A673 (cell line): ENCODE results near the gene NCBP1. TPM values are rescaled to one million over a fixed set of nuclear protein-coding genes. Genes with fewer than 3 reads are reported as not detected.
"Not testable (repeated sequence)": the region's sequence is repeated elsewhere in the genome, so short reads cannot be mapped to it uniquely, and the experiment has no call there.

Experiments
- Bru-seq: library from RNA; stranded (reverse); fragments of 400-500 nt; gene quantifications from one replicate; lab custom pipeline; 2021; lab: Mats Ljungman, UMichigan
- BruChase-seq, 2 experiments: library from RNA; stranded (reverse); fragments of 400-500 nt; gene quantifications; one replicate each; lab custom pipeline; 2021; lab: Mats Ljungman, UMichigan
- BruUV-seq: library from RNA; stranded (reverse); fragments of 400-500 nt; replicated peaks from 2 replicates; lab custom pipeline; 2021; lab: Mats Ljungman, UMichigan
- CTCF ChIA-PET: fragments of 300-600 bp; sonication (Branson Sonifier 250); formaldehyde crosslinking; loops from one replicate; lab custom pipeline; 2022; ENCODE audit warnings: antibody characterized with exemption; lab: Charles Lee
- POLR2A ChIA-PET: fragments of 300-600 bp; sonication (Branson Sonifier 250); formaldehyde crosslinking; loops from one replicate; lab custom pipeline; 2022; ENCODE audit warnings: antibody characterized with exemption; ENCODE audit not compliant: low non-redundant PET; lab: Charles Lee
- DNase-seq: peaks from one replicate; pipeline ENCODE4 v3.0.0-alpha.2; 2015; ENCODE audit warnings: low spot score
- H3K27ac ChIP-seq: fragments of 200-600 bp; sonication (generic); 2 replicates; pipeline ENCODE4 v1.5.1; 2016; ENCODE audit warnings: mixed run types, low read depth, mild to moderate bottlenecking, mixed read lengths, antibody characterized with exemption, low read length; ENCODE audit not compliant: poor library complexity, severe bottlenecking
- H3K27me3 ChIP-seq: fragments of 200-600 bp; sonication (generic); replicated peaks from 2 replicates; pipeline ENCODE4 v1.6.1; 2017; ENCODE audit warnings: mixed run types, low read depth, mild to moderate bottlenecking, mixed read lengths, antibody characterized with exemption, low read length; ENCODE audit not compliant: insufficient read depth, poor library complexity
- H3K36me3 ChIP-seq: fragments of 200-600 bp; sonication (generic); 2 replicates; pipeline ENCODE4 v1.6.1; 2016; ENCODE audit warnings: mixed run types, mild to moderate bottlenecking, mixed read lengths, antibody characterized with exemption, low read length; ENCODE audit not compliant: insufficient read depth, poor library complexity, severe bottlenecking
- H3K4me1 ChIP-seq: fragments of 200-600 bp; sonication (generic); 2 replicates; pipeline ENCODE4 v1.6.1; 2017; ENCODE audit warnings: mixed run types, mild to moderate bottlenecking, mixed read lengths, antibody characterized with exemption, low read length; ENCODE audit not compliant: insufficient read depth, poor library complexity, severe bottlenecking
- H3K4me3 ChIP-seq: fragments of 200-600 bp; sonication (generic); 2 replicates; pipeline ENCODE4 v1.5.1; 2016; ENCODE audit warnings: low read depth, mixed run types, mild to moderate bottlenecking, mixed read lengths, low read length; ENCODE audit not compliant: poor library complexity, severe bottlenecking
- H3K9me3 ChIP-seq: fragments of 200-600 bp; sonication (generic); 2 replicates; pipeline ENCODE4 v1.6.1; 2016; ENCODE audit warnings: mixed run types, low read depth, mild to moderate bottlenecking, mixed read lengths, antibody characterized with exemption, low read length; ENCODE audit not compliant: poor library complexity, severe bottlenecking
- EZH2 ChIP-seq: fragments of 200-600 bp; sonication (generic); IDR thresholded peaks from 2 replicates; pipeline ENCODE4 v1.6.1; 2017; ENCODE audit warnings: borderline replicate concordance, low read depth, mild to moderate bottlenecking, mixed read lengths, antibody characterized with exemption, low read length; ENCODE audit not compliant: poor library complexity, severe bottlenecking
- intact Hi-C: fragments of 100-400 bp; cut with micrococcal nuclease; formaldehyde crosslinking; loops from one replicate; pipeline ENCODE4 v1.10.0; 2022; ENCODE audit not compliant: unreplicated experiment
- long read RNA-seq: library from polyadenylated mRNA; stranded (forward); transcript quantifications from one replicate; pipeline ENCODE4 v2.0.0, GENCODE V29; 2022
- total RNA-seq: library from RNA; stranded (reverse); gene quantifications from 2 replicates; pipeline ENCODE4 v1.2.3, GENCODE V29; 2021
- TF ChIP-seq, protein P1 (sequence below): fragments of 300-800, 200-600 bp; sonication (generic); conservative IDR thresholded peaks from 2 replicates; pipeline ENCODE4 v1.5.1; 2017; ENCODE audit warnings: low read depth, mild to moderate bottlenecking, antibody characterized with exemption, low read length, moderate library complexity, mixed read lengths

NCBP1 gene, protein sequence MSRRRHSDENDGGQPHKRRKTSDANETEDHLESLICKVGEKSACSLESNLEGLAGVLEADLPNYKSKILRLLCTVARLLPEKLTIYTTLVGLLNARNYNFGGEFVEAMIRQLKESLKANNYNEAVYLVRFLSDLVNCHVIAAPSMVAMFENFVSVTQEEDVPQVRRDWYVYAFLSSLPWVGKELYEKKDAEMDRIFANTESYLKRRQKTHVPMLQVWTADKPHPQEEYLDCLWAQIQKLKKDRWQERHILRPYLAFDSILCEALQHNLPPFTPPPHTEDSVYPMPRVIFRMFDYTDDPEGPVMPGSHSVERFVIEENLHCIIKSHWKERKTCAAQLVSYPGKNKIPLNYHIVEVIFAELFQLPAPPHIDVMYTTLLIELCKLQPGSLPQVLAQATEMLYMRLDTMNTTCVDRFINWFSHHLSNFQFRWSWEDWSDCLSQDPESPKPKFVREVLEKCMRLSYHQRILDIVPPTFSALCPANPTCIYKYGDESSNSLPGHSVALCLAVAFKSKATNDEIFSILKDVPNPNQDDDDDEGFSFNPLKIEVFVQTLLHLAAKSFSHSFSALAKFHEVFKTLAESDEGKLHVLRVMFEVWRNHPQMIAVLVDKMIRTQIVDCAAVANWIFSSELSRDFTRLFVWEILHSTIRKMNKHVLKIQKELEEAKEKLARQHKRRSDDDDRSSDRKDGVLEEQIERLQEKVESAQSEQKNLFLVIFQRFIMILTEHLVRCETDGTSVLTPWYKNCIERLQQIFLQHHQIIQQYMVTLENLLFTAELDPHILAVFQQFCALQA
- total RNA-seq (49.8 and 57.9 TPM in 2 replicates), Bru-seq, nascent RNA (percentile 94 among the genes with signal in this experiment), BruChase-seq, experiment 1, labeled RNA remaining after a 2-hour chase (percentile 87 among the genes with signal in this experiment), BruChase-seq, experiment 2, labeled RNA remaining after a 6-hour chase (percentile 86 among the genes with signal in this experiment)
- long read RNA-seq, full-length matches to known transcripts, result 88 of 135 reads
- long read RNA-seq, partial matches to known transcripts, result 18 of 135 reads
- long read RNA-seq, other reads (novel, unspliced or antisense), result 29 of 135 reads

DNA sequence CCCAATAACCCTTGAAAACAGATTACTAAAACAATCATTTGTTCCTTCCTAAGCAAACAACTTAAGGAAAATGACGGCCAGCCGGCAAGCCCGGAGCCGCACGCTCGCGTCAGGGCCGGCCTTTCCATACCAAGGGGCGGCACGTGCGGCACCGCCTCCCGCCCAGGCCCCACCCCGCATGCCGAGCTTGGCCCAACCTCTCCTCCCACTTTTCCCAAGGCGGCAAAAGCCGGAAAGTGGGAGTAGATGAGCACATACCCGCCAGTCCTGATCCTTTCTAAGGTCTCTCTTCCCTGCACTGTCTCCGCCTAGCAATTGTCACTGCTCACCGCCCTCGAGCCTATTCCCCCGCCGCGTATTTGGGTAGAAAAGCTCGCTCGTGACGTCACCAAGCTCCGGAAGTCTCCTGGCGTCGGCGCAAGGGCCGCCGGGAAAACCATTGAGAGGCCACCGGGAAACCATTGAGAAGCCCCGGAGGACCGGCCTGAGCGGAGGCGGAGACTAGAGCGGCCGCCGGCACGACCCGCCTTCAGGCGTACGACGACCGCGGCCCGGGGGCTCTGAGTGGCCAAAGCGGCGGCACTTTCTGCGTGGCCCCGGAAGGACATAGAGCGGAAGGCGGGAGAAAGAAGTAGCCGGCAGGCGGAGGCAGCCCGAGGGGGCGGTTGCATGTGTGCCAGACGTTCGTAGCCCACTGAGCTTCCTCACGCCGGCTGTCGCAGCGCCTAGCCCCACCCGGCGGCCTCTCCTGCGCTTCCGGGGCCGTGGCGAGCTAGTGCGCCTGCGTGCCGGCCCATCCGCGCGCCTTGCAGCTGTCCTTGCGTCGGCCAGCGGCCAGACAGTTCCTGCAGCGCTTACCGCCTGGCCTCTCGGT lies at the start of gene NCBP1, which contains the start of gene TSTD2:
Gene NCBP1 (plus strand): TSS at position 837 of the 874 bp plus-strand sequence. CDS start 61 bp downstream, outside the sequence.
Gene TSTD2 (minus strand): TSS at position 384 of the 874 bp plus-strand sequence. CDS start 5,806 bp downstream, outside the sequence.
- DNase-seq, result peak; percentile 99
- CTCF ChIA-PET, result interaction anchor here (0.5 to 0.7 kb wide), 4 partner anchors 12 to 478 kb away, joined by 3 to 4 read pairs (median 4); no protein-coding TSS in a partner anchor
- no TSS peak for BruUV-seq
- POLR2A ChIA-PET, result interaction anchor here (0.7 kb wide), 3 partner anchors 18 to 1247 kb away, joined by 4 to 35 read pairs (median 6); no protein-coding TSS in a partner anchor
- peak within 1 kb of the TSS; percentile 99 for H3K27ac ChIP-seq
- no peaks in the 10 kb centered on the region for H3K9me3 ChIP-seq
- H3K27me3 ChIP-seq, result no peaks in the 10 kb centered on the region
- intact Hi-C loops, result no loop called here
- peak within 1 kb of the TSS; percentile 96 for H3K4me3 ChIP-seq
- peaks cover 16% of the 10 kb centered on the region for H3K4me1 ChIP-seq
- no peaks in the 10 kb centered on the region for H3K36me3 ChIP-seq
- TF ChIP-seq, protein P1, sequence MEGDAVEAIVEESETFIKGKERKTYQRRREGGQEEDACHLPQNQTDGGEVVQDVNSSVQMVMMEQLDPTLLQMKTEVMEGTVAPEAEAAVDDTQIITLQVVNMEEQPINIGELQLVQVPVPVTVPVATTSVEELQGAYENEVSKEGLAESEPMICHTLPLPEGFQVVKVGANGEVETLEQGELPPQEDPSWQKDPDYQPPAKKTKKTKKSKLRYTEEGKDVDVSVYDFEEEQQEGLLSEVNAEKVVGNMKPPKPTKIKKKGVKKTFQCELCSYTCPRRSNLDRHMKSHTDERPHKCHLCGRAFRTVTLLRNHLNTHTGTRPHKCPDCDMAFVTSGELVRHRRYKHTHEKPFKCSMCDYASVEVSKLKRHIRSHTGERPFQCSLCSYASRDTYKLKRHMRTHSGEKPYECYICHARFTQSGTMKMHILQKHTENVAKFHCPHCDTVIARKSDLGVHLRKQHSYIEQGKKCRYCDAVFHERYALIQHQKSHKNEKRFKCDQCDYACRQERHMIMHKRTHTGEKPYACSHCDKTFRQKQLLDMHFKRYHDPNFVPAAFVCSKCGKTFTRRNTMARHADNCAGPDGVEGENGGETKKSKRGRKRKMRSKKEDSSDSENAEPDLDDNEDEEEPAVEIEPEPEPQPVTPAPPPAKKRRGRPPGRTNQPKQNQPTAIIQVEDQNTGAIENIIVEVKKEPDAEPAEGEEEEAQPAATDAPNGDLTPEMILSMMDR, result no peak
- TF ChIP-seq EZH2, result no peak

DNA sequence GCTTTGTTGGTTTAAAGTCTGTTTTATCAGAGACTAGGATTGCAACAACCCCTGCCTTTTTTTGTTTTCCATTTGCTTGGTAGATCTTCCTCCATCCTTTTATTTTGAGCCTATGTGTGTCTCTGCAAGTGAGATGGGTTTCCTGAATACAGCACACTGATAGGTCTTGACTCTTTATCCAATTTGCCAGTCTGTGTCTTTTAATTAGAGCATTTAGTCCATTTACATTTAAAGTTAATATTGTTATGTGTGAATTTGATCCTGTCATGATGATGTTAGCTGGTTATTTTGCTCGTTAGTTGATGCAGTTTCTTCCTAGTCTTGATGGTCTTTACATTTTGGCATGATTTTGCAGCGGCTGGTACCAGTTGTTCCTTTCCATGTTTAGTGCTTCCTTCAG lies 48.8 kb upstream of the NCBP1 start:
- BruUV-seq, H3K27ac ChIP-seq, intact Hi-C loops, H3K27me3 ChIP-seq, H3K4me3 ChIP-seq, CTCF ChIA-PET, H3K9me3 ChIP-seq, DNase-seq, H3K4me1 ChIP-seq, H3K36me3 ChIP-seq, POLR2A ChIA-PET: not testable (repeated sequence)

DNA sequence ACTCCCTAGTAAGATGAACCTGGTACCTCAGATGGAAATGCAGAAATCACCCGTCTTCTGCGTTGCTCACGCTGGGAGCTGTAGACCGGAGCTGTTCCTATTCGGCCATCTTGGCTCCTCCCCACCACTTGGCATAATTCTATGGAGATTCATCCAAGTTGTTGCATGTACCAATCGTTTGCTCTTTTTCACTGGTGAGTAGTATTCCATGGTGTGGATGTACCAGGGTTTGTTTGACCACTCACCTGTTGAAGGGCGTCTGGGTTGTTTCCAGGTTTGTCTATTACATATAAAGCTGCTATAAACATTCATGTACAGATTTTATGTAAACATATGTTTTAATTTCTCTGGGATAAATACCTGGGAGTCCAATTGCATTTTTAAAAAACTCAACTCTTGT lies 46.7 kb upstream of the NCBP1 start:
- CTCF ChIA-PET, result not testable (repeated sequence)

More for the DNA sequence above, 46.7 kb upstream of the NCBP1 start:
- H3K36me3 ChIP-seq, DNase-seq, BruUV-seq, POLR2A ChIA-PET, H3K27ac ChIP-seq, intact Hi-C loops, H3K27me3 ChIP-seq, H3K4me3 ChIP-seq, H3K9me3 ChIP-seq, H3K4me1 ChIP-seq: not testable (repeated sequence)
